Activated T-cell treated with anti-CD3 and anti-CD28 coated beads for 48 hours (primary cell): ENCODE data around the gene C5.

Experiments
- DNase-seq: peaks from one replicate; pipeline ENCODE4 v3.0.0-alpha.2; 2020; ENCODE audit warnings: low read depth

C5 gene

DNA sequence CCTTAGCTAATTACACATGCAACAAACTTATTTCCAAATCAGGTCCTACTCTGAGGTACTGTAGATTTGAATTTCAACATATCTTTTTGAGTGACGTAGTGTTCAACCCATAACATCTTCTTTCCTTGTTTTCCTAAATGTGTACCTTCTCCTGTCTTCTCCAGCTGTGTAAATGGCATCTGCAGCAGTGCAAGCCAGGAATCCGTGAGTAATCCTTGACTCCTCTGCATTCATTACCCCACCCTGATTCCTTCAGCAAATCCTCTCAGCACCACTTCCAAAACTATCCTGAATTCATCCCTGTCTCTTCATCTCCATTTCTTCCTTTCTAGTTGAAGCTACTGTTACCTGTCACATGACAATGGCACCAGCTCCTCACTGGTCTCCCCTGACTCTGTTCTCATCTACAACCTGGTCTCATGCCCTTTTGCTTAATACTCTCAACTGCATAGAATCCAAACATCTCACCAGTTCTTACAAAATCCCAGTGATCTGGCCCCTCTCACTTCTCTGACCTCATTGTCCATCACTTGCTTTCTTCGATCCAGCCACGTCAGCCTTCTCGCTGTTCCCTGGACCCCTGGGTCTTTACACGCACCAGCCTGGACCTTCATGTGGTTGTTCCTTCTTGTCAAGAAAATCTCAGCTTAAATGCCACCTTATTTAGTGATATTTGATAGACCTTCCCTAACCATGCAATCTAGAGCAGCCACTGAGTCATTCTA is 108.9 kb downstream of the C5 start:
- no peak for DNase-seq

DNA sequence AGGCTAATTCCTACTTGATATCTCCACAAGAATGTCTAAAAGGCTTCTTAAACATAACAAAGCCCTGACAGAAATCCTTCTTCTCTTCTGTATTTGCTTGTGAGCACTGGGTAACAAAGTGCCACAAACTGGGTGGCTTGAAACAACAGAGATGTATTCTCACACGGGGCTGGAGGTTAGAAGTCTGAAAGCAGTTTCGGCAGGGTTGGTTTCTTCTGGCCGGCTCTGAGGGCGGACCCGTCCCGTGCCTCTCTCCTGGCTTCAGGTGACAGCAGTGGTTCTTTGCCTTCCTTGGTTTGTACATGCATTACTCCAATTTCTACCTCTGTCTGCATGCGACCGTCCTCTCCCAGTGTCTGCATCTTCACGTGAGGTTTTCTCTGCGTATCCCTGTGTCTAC is 109.5 kb downstream of the C5 start:
- DNase-seq = no peak

DNA sequence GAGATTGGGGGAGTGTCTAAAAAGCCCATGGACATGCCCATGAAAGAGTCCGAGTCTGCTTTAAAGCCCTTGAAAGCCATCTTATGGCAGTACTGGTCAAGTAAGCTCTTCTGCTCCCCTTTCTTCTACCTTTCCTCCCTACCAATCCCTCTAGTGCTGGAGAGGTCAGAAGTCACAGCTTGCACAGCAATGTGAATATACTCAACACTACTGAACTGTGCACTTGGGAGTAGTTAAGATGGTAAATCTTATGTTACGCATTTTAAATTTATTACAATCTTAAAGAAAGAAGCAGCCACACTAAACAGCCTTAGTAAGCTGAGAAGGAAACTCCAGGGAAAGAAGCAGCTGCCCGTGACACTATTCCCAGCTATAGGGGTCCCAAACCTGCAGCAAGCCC is 111.2 kb downstream of the C5 start:
- no peak for DNase-seq

DNA sequence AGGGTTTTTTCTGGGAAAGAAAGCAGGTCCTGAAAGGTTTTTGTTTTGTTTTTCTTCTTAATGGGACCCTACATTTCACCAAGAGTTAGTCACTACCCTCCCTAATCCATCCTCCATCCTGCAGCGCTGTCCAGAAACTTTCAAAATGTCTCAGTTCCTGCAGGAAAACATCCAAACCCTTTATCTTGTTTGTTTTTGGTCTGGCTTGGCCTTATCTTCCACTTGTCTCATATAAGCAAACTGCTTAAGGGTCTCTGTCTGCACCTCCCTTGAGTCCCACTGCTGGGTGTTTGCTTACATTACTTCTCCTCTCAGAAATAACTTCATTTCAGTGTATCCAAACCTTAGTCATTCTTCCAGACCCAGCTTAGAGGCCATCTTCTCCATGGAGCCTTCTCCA is 112.5 kb downstream of the C5 start:
- no peak for DNase-seq

DNA sequence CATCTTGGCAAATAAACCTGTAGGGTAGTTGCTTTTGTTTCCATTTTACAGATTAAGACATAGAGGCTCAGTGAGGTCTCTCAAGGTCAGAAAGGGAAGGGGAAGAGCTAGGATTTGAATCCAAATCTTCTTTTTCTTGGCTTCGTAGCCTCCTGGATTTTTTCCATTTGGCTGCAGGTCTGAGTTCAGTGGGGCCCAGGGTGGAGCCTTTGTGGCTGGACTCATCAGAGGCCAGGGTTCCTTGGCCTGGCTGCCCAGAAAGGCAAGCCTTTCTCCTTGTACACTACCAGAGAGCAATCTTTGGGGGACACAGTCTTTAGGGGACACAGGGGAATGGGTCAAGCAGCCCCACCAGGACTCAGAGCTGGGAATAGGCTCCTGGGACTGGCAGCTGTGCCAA is 112.9 kb downstream of the C5 start:
- no peak for DNase-seq

DNA sequence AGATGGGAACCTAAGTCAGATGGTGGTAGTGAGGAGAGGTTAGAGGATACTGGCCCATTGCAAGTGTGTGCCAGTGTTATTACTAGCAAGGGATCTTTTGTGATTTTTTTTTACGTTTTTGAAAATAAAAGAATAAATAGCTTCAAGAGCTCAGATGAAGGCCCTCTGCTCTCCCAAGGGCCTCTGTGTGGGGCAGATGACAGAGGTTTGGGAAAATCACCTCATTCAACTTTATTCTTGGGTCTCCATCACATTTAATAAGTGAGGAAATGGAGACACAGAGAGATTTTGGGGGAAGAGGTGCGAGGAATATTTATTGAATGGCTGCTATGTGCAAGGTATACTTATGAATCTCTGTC is 113.3 kb downstream of the C5 start:
- DNase-seq = no peak

DNA sequence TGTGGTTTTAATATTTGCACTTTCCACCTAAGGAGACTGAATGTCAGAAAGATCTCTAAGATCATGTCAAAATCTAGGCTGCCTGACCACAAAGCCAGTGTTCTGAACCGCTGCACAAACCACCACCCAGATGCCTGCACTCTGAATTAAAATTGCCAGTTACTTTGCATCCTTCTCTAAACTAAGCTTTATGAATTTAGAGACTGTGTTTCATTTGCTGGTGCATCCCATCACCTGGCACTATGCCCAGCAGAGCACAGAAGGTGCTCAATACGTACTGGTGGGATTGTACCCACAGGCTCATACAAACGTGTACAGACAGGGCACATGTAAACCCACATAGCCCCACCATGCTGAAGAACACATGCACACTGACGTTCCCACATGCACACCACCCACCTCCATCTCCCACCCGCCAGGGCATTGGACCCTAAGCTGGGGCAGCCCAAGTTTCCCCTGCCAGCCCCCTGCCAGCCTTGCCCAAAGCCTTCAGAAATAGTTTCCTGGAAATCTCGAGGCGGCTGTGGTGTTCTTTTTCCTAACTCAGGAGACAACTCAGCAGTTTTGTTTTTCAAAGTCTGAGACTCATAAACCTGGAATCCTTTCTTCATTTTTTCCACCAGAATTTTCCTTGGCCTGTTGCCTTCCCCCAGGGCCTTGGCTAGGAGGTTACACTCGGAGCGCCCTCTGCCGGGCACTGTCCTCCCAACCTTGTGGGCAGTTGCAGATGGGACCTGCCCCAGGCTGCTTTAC is 113.9 kb downstream of the C5 start:
- peak; percentile 85 for DNase-seq

DNA sequence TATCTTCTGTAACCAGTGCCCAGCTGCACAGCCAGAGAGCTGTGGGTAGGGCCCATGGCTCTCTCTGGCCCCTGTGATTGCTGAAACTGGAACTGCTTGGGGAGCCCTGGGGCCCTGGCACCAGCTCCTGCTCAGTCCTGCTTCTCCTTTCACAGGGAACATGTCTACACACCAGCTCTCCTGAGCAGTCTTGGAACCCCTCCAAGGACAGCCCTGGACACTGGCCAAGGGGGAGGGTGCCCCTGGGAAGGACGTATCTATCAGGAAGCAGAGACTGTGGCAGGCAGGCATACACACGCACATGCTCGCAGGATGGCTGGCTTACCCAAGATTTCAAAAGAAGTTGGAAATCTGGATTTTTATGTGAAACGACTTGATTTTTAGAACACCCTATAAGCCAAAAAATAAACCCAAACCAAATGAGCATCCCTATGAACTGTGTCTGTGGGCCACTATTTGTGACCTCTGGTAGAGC is 114.7 kb downstream of the C5 start:
- no peak for DNase-seq

DNA sequence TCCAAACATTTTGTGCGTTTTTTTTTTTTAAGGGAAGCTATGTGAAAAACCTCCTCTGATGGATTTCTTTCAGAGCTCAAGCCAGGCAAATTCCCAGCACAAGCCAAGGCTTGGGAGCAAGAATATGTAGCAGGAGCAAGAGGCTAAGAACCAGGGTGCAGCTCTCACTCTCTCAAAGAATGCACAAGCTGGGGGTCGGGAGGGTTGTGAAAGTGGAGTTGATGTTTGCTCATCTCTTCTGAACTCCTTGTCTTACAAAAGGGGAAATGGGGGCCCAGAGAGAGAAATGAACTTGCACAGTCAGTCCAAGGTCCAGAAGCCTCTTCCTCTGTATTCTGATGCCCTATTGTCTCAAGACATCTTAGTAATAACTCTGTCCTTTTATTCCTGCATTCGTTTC is 115.8 kb downstream of the C5 start:
- DNase-seq = no peak

DNA sequence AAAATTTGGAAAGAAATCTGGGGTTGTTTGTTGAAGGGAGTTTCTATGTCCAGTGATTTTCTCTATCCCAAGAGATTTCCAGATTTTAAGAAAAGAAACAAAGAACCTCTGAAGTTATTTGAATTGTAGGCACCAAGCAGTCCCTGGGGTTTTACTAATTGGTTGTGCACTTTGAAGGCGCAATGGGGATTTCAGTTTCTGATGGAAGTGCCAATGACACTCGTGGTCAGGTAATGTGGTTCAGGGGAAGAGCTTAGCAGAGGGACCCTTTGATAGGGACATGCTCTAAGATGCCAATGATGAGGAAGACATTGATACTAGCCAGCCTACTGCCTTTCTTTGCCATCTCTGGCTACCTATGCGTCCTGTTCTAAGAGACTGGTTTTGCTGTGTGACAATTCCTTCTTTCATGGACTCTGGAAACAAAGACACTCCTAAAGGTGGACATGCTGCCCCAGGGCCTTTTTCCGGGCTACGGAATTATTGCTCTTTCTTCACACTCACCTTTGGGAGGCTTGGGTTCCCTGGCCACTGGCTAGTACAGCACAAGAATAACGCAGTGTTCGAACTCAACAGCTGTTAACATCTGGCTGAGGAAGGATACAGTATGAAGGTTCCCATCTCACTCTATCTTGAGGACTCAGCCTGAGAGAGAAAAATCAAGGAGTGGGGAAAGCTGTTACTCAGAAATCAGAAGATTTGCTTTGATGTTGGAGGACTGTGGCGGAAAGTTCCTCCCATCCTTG is 116.6 kb downstream of the C5 start:
- no peak for DNase-seq

DNA sequence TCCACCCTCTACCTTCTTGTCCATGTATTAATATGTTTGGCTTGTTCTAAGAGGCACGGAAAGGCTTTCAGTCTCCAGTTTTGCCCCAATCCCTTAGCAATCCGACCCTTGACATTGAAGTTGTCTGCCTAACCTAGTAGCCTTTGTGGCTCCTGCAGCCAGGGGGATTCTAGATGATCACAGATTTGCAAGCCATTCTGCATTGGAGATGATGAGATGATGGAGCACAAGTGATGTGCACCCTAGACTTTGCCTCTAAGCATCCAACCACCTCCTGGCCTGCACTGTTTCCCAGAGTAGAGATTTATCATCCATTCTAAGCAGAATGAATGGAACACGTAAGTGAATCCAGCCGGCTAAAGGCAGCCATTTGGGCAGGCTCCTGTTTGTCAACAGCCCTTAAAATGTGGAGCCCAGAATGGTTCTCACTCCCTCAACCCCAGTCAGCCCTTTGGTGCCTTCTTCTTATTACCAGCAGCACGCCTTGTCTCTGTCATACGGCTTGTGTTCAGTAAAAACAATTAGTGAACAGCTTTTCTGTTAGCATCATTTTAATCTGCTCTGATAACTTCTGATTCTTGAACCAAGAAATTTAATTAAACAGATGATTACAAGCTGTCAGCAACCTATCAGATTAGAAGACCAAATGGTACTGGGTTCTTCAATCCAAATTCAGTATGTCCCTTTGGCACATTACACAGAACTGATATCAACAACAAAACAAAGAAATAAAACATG is 117.8 kb downstream of the C5 start:
- DNase-seq = no peak

DNA sequence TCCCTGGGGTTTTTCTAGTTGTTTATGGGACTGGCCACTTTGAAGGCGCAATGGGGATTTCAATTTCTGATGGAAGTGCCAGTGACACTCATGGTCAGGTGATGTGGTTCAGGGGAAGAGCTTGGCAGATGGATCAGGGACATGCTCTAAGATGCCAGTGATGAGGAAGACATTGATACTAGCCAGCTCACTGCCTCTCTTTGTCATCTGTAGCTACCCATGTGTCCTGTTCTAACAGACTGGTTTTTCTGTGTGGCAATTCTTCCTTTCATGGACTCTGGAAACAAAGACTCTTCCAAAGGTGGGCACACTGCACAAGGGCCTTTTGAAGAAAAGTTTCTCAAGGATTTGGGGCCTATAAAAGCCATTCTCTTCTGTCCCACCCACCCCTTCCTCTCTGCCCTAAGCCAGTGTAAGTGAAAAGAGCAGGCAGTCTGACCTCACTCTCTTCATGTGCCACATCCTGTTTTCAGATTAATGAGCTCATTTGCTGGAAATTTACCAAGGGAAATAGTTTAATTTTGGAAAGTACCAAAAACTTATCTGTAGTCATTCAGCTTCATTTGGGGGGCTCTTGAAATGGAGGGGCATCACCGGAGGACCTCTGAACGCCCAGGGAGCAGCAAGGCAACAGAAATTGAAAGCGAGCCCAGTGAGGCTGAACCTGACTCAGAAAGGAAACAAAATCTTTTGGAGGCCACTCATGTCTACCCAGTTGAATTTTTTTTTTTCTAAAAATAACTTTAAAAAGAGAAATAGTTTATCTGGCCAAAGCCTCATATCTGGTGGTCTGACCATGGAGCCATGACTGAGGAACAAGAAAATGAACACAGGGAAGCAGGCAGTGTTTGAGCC is 118.6 kb downstream of the C5 start:
- DNase-seq = no peak

DNA sequence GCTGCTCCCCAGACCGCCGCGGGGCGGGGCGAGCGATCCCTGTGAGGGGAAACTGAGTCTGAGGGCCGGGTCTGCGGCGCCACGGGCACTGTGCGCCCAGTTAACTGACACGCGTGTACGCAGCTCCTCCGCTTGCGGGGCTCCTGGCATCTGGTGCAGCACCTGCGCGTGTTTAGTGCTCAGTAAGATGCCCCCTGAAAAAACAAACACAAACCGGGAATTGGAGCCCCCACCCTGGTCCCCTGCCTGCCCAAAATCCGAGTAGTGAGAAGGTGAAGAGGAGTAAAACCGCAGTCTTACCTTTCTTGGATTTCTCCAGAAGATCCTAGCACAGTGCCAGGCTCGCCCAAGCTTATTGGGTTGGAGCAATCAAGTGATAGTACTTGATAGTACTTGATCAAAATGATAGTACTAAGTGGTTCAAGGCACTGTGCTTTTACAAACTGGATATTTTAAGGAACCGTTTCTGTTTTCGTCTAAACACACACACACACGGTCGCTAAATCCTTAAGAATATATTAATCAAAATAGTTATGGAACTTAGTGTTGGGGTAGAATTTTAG is 120.8 kb downstream of the C5 start:
- no peak for DNase-seq

DNA sequence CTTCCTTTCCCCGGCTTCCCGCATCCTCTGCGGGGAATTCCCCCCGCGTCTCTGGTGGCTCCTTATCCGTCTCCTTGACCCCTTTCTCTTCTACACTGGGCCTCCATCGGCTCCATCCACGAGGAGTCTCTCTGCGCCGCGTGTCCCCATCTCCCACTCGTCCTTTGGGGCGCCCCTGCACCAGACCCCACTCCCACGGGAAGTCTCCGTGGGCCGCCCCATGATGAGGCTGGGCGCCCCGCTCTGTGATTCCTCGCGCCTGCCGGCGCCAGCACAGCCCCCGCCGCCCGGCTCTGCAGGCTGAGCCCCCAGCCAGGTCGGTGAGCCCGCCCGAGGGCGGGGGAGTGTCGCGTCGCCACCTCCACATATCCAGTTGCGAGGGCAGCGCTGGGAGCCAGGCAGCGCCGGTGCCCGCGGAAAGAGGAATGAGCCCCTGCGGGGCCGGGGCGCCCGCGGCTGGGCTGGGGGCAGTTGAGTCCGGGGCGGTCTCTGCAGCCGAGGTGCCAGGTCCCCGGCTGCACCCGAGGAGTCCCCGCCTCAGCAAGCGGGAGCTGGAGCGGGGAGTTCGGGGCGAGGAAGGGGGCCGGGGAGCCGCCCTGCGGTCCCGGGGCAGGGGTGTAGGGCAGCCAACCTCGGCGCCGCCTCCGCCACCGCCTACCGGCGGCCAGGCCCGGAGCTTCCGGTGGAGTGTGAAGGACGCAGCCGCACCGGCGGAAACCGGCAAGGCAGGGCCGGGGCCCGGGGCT is 121.4 kb downstream of the C5 start:
- peak; percentile 65 for DNase-seq

DNA sequence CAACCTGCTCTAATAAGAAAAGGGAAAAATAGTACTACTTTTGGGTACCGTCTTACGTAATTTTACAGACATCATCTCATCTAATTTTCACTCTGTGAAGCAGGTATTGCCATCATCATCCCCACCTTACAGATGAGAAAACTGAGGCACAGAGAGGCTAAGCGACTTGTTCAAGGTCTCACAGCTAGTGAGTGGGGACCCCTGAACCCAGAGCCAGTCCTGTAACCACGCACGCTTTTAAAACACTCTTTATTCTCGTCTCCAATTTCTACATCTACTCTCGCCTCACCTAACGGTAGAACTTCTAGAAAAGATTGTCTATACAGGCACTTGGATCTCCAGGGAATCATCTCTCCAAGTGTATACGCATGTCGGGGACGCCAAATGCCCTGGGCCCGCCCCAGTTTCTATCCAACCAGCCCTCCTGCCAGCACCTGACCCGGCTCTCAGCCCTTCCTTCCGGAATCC is 122.0 kb downstream of the C5 start:
- DNase-seq = no peak

DNA sequence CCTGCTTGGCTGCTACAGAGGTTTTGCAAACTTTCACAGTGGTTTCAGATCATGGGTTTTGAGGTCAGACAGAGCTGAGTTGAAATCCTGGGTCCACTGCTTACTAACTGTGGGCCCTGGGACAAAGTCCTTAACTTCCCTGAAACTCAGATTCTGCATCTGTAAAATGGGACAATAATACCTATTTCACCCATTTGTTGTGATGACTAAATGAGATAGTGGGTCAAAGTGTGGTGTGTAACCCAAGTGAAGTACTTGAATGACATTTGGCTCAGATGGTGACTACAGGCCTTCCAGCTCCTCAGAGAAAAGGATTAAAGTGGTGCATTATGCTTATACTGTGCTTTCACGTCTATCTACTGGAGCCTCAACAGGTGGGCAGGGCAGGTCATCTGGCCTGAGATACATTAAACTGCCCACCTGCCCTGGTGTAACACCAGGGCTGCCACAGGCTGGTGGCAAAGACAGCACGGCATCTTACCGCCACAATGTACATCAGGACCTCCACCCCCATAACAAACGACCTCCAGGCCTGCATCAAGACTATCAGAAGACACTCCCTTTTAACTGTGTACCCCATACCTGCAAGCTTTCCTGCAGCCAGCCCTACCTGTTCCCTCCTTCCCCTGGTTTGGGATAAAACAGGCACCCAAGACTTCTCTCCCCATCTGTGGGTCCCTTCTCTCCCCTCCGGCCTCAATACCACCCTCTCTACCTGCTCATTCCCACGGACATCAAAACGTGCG is 122.6 kb downstream of the C5 start:
- DNase-seq = no peak

DNA sequence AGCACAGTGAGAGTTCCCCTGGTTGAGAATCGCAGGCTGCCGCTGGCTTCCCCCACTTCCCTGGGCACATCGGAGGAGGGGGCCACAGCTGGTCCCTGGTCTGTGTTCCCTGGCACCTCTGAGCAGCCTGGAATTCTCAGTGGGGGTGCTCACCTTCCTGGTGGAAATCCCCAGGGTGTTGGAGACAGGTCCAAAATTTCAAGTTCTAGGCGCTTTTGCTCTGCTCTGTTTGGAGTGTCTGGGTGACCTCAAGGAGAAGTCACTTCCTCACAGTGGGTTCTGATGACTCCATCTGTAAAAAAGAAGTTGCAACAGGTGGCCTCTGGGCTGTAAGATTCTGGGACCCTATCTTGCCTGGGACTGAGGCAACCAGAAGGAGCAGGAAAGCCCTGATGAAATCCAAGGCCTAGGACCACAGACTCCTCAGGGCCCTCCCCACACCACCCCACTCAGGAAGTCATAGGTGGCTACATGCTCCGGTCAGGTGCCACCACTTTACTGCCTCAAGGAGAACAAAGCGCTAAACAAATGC is 123.6 kb downstream of the C5 start, which contains the start of gene TRAF1:
TSS of gene TRAF1 (minus strand) at position 400 of the 532 bp plus-strand sequence. CDS start 721 bp downstream, outside the sequence.
- no peak for DNase-seq

DNA sequence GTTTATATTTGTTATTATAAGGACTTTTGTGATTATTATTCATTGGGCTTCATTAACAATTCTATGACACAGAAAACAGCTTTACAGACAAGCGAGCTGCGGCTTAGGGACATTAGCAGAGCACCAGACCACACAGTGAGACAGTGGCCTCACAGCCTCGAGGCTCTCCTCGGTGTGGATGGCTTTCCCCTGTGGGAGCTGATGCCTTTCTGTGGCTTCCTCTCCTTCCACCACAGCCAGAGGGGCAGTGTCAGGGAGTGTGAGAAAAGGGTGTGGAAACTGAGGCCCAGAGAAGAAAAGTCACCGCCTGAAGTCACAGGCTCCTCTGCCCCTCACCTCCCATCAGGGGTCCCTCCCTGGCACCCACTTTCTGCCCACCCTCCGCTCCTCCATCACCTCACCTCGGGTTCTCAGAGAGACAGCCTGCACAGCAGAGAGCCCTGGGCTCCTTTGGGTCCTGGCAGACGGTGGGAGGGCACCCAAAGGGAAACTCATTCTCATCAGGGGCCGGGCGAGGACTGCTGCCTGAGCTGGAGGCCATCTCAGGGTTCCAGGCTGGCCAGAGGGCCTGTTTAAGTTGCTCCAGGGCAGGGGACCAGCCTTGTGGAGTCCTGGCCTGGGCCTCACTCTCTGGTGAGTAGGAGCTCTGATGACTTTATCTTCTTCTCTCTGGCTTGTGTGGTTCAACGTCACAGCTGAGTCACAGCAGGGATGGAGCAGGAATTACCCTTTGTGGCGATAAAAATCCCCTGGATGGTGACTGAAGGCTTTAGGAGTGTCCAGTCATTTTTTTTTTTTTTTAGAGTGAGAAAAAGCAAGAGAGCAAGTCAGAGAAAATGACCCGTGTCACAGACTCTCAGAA is 124.3 kb downstream of the C5 start:
- peak; percentile 77 for DNase-seq
